GM23248 (cell line): ENCODE data around the gene FAF2. TPM values are rescaled to one million over a fixed set of nuclear protein-coding genes. Genes with fewer than 3 reads are reported as not detected.

Experiments
- DNase-seq: peaks from one replicate; pipeline ENCODE4 v3.0.0-alpha.2; 2015
- H2AFZ ChIP-seq: fragments of 200-600 bp; sonication (generic); 2 replicates; pipeline ENCODE4 v1.6.1; 2016; ENCODE audit warnings: antibody characterized with exemption
- H3F3A ChIP-seq: fragments of 200-600 bp; sonication (generic); 2 replicates; pipeline ENCODE4 v1.6.1; 2016; ENCODE audit warnings: mild to moderate bottlenecking, antibody characterized with exemption, mixed run types; ENCODE audit not compliant: insufficient read depth
- H3K27ac ChIP-seq: fragments of 200-600 bp; sonication (generic); 2 replicates; pipeline ENCODE4 v1.5.1; 2016; ENCODE audit warnings: mild to moderate bottlenecking
- H3K27me3 ChIP-seq: fragments of 200-600 bp; sonication (generic); replicated peaks from 2 replicates; pipeline ENCODE4 v1.6.1; 2016; ENCODE audit warnings: mild to moderate bottlenecking; ENCODE audit not compliant: insufficient read depth
- H3K36me3 ChIP-seq: fragments of 200-600 bp; sonication (generic); 2 replicates; pipeline ENCODE4 v1.6.1; 2016; ENCODE audit warnings: low read depth, mild to moderate bottlenecking
- H3K4me1 ChIP-seq: fragments of 200-600 bp; sonication (generic); 2 replicates; pipeline ENCODE4 v1.6.1; 2016; ENCODE audit warnings: mild to moderate bottlenecking; ENCODE audit not compliant: insufficient read depth
- H3K4me2 ChIP-seq: fragments of 200-600 bp; sonication (generic); one replicate; pipeline ENCODE4 v1.6.1; 2016; ENCODE audit warnings: mild to moderate bottlenecking; ENCODE audit not compliant: unreplicated experiment
- H3K4me3 ChIP-seq: fragments of 200-600 bp; sonication (generic); 2 replicates; pipeline ENCODE4 v1.5.1; 2016; ENCODE audit warnings: mild to moderate bottlenecking
- H3K79me2 ChIP-seq: fragments of 200-600 bp; sonication (generic); 2 replicates; pipeline ENCODE4 v1.6.1; 2016; ENCODE audit warnings: mild to moderate bottlenecking; ENCODE audit not compliant: insufficient read depth
- H3K9ac ChIP-seq: fragments of 200-600 bp; sonication (generic); 2 replicates; pipeline ENCODE4 v1.6.1; 2016; ENCODE audit warnings: mild to moderate bottlenecking
- H3K9me2 ChIP-seq: fragments of 200-600 bp; sonication (generic); 2 replicates; pipeline ENCODE4 v1.6.1; 2016; ENCODE audit warnings: mixed run types, mild to moderate bottlenecking, moderate library complexity; ENCODE audit not compliant: insufficient read depth
- H3K9me3 ChIP-seq: fragments of 200-600 bp; sonication (generic); one replicate; pipeline ENCODE4 v1.6.1; 2017; ENCODE audit warnings: low read depth
- H4K20me1 ChIP-seq: fragments of 200-600 bp; sonication (generic); 2 replicates; pipeline ENCODE4 v1.6.0; 2016; ENCODE audit not compliant: insufficient read depth
- EZH2 ChIP-seq: fragments of 200-600 bp; sonication (generic); IDR thresholded peaks from 2 replicates; pipeline ENCODE4 v1.6.1; 2018; ENCODE audit warnings: antibody characterized with exemption, mild to moderate bottlenecking; ENCODE audit not compliant: insufficient read depth, poor library complexity, severe bottlenecking
- EZH2phosphoT487 ChIP-seq: fragments of 200-600 bp; sonication (generic); IDR thresholded peaks from 2 replicates; pipeline ENCODE4 v1.6.1; 2018; ENCODE audit warnings: antibody characterized with exemption, moderate library complexity, mild to moderate bottlenecking, low read depth; ENCODE audit not compliant: insufficient read depth
- WGBS, 2 experiments: methylation state at CpG; one replicate each; pipeline ENCODE4 v1.1.6; 2015 to 2017; ENCODE audit warnings: low lambda C conversion rate in 2 of 2, low coverage in 1 of 2; ENCODE audit errors: missing lambda C conversion rate in 2 of 2; 5-methylcytosine and 5-hydroxymethylcytosine counted together
- in situ Hi-C: fragments of 300-500 bp; cut with MboI; formaldehyde crosslinking; loops from 2 replicates; pipeline ENCODE4 v1.15.0; 2020
- polyA plus RNA-seq: library from polyadenylated mRNA; unstranded; fragments of >200 nt; fragmentation: Nextera tagmentation; extraction: Ambion mirVana; gene quantifications from 2 replicates; pipeline ENCODE4 v1.2.1, GENCODE V29; 2016
- total RNA-seq: library from RNA; depleted of rRNA; stranded (reverse); fragments of >200 nt; shearing (Covaris generic); gene quantifications from 2 replicates; pipeline ENCODE4 v1.2.3, GENCODE V29; 2014

Gene FAF2
- total and polyA plus RNA-seq, 2 experiments from 2014 or later, result 45.0 to 45.4 TPM

GRCh38 chr5:176427971-176428370 is 20.2 kb upstream of the FAF2 start:
- Histone ChIP-seq H3K9ac (no peak overlapping the region), H3K4me3 (no peak overlapping the region), H4K20me1 (no peaks in the 10 kb centered on the region), H3F3A (no peaks in the 10 kb centered on the region), H3K27me3 (no peaks in the 10 kb centered on the region), H2AFZ (no peak overlapping the region), H3K4me1 (no peaks in the 10 kb centered on the region), H3K9me3 (no peaks in the 10 kb centered on the region), H3K9me2 (no peaks in the 10 kb centered on the region), H3K36me3 (no peaks in the 10 kb centered on the region), H3K79me2 (no peaks in the 10 kb centered on the region), H3K27ac (no peak overlapping the region), H3K4me2 (no peak overlapping the region)
- WGBS, 2 experiments, result 58 to 64% methylated on average over 4 of the region's 4 CpGs
- DNase-seq, result peak; percentile 53
- in situ Hi-C loops, result no loop called here
- TF ChIP-seq EZH2, result no peak
- no peak for TF ChIP-seq EZH2phosphoT487

GRCh38 chr5:176429972-176430371 is 18.2 kb upstream of the FAF2 start:
- H3K4me2 ChIP-seq, result no peak overlapping the region
- no peak overlapping the region for H3K9ac ChIP-seq
- no peak overlapping the region for H2AFZ ChIP-seq
- no peaks in the 10 kb centered on the region for H3K9me2 ChIP-seq
- in situ Hi-C loops, result no loop called here
- no peaks in the 10 kb centered on the region for H4K20me1 ChIP-seq
- no peak for DNase-seq
- no peaks in the 10 kb centered on the region for H3F3A ChIP-seq
- no peaks in the 10 kb centered on the region for H3K4me1 ChIP-seq
- H3K9me3 ChIP-seq, result no peaks in the 10 kb centered on the region
- H3K27me3 ChIP-seq, result no peaks in the 10 kb centered on the region
- no peak for TF ChIP-seq EZH2phosphoT487
- TF ChIP-seq EZH2, result no peak
- no peak overlapping the region for H3K4me3 ChIP-seq
- H3K27ac ChIP-seq, result no peak overlapping the region
- no peaks in the 10 kb centered on the region for H3K79me2 ChIP-seq
- no peaks in the 10 kb centered on the region for H3K36me3 ChIP-seq
- 42 to 58% methylated on average over 4 of the region's 4 CpGs for WGBS, 2 experiments

- no peaks in the 10 kb centered on the region for H3K9me3 ChIP-seq
- no peak overlapping the region for H3K4me3 ChIP-seq
- peaks cover 4% of the 10 kb centered on the region; the same call in 1 of the 2 replicates for H3F3A ChIP-seq
- no peaks in the 10 kb centered on the region for H3K36me3 ChIP-seq
- no peak overlapping the region for H3K9ac ChIP-seq
- no peaks in the 10 kb centered on the region for H3K79me2 ChIP-seq
- in situ Hi-C loops, result no loop called here
- H3K27me3 ChIP-seq, result no peaks in the 10 kb centered on the region
- TF ChIP-seq EZH2 (no peak), EZH2phosphoT487 (no peak)
- peaks cover 11% of the 10 kb centered on the region for H3K4me1 ChIP-seq
- no peak for DNase-seq
- no peak overlapping the region for H2AFZ ChIP-seq
- H3K4me2 ChIP-seq, result no peak overlapping the region
- no peaks in the 10 kb centered on the region for H4K20me1 ChIP-seq
- WGBS, 2 experiments, result 83 to 86% methylated on average over 5 of the region's 5 CpGs
- no peak overlapping the region for H3K27ac ChIP-seq
- H3K9me2 ChIP-seq, result no peaks in the 10 kb centered on the region
These were observed 15.5 kb upstream of the FAF2 start for GRCh38 chr5:176432707-176433106.

GRCh38 chr5:176436656-176437055 is 11.5 kb upstream of the FAF2 start:
- Histone ChIP-seq H3K9ac (peak overlapping the region; percentile 31; the same call in 1 of the 2 replicates), H2AFZ (peak overlapping the region; percentile 70), H3K4me3 (peak overlapping the region; percentile 43)

More at GRCh38 chr5:176436656-176437055, 11.5 kb upstream of the FAF2 start:
- peak; percentile 72 for DNase-seq
- Histone ChIP-seq H3K9me3 (no peaks in the 10 kb centered on the region), H3K4me2 (peak overlapping the region; percentile 52), H3K27ac (no peak overlapping the region), H3K36me3 (no peaks in the 10 kb centered on the region), H4K20me1 (no peaks in the 10 kb centered on the region), H3K79me2 (no peaks in the 10 kb centered on the region), H3K4me1 (peaks cover 11% of the 10 kb centered on the region), H3K9me2 (no peaks in the 10 kb centered on the region), H3K27me3 (no peaks in the 10 kb centered on the region), H3F3A (peaks cover 4% of the 10 kb centered on the region; the same call in 1 of the 2 replicates)
- in situ Hi-C loops, result no loop called here
- TF ChIP-seq EZH2 (no peak), EZH2phosphoT487 (no peak)
- 28 to 35% methylated on average over 5 of the region's 5 CpGs for WGBS, 2 experiments
